ENCODE results near the gene ATP6V0B. TPM values are rescaled to one million over a fixed set of nuclear protein-coding genes. Genes with fewer than 3 reads are reported as not detected.
A peak's percentile ranks its signal among the peaks of the same experiment; 100 is the strongest.

ATP6V0B gene
- total and polyA plus RNA-seq, 2 of the 13 experiments (the other 11 are each of a cell fraction or from before 2014, with no cell fraction given): 157 to 161 TPM

DNA sequence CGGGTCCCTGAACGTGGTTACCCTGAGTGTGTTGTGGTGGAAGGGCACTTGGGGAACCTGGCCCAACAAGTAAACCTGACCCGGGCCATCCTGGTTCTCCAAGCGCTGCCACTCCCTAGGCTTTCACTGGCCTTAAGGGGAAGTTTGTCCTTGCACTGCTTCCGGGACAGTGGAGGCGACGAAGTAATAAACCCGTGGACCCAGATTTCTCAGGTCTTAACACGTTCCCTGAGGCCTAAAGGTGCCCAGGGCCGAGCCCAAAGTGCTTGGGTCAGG, 16.4 kb downstream of the ATP6V0B start (continued):
- peak; percentile 41; the same call in 1 of the 2 replicates for TF ChIP-seq ZSCAN30 (CRISPR knock-in tag; IDR thresholded peaks at IDR 0.05)
- TF ChIP-seq ZBTB20 (CRISPR knock-in tag; IDR thresholded peaks at IDR 0.05; ENCODE audit: borderline replicate concordance, low read depth): no peak
- no peak for TF ChIP-seq ZNF878 (CRISPR knock-in tag; IDR thresholded peaks at IDR 0.05)
- no peak for TF ChIP-seq ZNF382 (CRISPR knock-in tag; IDR thresholded peaks at IDR 0.05; ENCODE audit: borderline replicate concordance)
- TF ChIP-seq NFE2L2 (IDR thresholded peaks at IDR 0.05; ENCODE audit: low read length): no peak
- no peak for TF ChIP-seq ZNF121 (CRISPR knock-in tag; IDR thresholded peaks at IDR 0.05)
- TF ChIP-seq, protein P1, sequence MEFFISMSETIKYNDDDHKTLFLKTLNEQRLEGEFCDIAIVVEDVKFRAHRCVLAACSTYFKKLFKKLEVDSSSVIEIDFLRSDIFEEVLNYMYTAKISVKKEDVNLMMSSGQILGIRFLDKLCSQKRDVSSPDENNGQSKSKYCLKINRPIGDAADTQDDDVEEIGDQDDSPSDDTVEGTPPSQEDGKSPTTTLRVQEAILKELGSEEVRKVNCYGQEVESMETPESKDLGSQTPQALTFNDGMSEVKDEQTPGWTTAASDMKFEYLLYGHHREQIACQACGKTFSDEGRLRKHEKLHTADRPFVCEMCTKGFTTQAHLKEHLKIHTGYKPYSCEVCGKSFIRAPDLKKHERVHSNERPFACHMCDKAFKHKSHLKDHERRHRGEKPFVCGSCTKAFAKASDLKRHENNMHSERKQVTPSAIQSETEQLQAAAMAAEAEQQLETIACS (CRISPR knock-in tag; IDR thresholded peaks at IDR 0.05): no peak
- no peak for TF ChIP-seq ZNF841 (CRISPR knock-in tag; IDR thresholded peaks at IDR 0.05; ENCODE audit: borderline replicate concordance)

DNA sequence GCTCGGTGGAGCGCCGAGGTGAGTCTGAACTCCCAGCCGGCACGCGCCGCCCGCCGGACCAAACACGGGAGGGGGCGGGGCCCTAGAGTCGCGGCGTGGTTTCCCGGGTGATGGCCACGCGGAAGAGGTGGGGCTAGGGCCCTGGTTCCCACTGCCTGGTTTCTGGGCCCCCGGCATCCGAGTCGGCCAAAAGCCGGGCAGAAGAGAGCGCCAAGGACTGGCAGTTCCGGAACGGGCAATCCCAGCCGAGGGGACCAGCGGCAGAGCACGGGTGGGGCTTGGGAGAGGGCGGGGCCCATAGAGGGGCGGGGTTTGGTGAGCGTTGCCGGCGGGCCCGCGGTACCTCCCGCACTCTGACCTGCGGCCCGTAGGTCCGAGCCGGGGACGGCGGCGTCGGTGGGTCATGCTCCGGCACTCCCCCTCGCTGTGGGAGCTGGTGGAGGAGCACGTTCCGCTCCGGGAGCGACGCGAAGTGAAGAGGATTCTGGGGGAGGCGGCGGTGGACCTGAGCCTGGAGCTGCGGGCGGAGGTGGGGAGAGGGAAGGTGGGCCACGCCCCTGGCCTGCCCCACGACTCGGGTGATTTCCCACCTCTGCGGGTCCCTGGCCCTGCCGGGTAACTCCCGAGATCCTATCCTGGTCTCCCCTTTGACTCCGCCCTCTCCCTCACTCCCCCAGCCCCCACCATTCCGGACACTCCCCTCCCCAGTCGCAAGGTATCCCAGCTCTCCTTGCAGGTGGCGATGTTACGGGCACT, 16.9 kb downstream of the ATP6V0B start, which contains the start of gene CCDC24:
TSS of gene CCDC24 (plus strand) at position 124 of the 756 bp plus-strand sequence. CDS start at position 404, 280 bp downstream.
- Histone ChIP-seq H3K79me2 (ENCODE audit: insufficient read depth, low read length) (no peaks in the 10 kb centered on the region), H3K4me3 (replicated peaks in 1 of 3; ENCODE audit: insufficient read depth in 1 of 3, low read depth in 2 of 3, low read length in 3 of 3) (peak within 1 kb of the TSS; percentile 52 to 77 (median 75)), H3K36me3 (replicated peaks in 1 of 2; ENCODE audit: control insufficient read depth in 1 of 2, insufficient read depth in 2 of 2, low read length in 2 of 2) (no peaks in the 10 kb centered on the region), H3K27ac (ENCODE audit: extremely low read length, insufficient read depth, low read length) (peak within 1 kb of the TSS; percentile 54), H3K4me2 (ENCODE audit: low read depth, low read length) (peak within 1 kb of the TSS; percentile 89), H2AFZ (ENCODE audit: low read length) (no peak within 1 kb of the TSS), H3K27me3 (ENCODE audit: control insufficient read depth in 1 of 2, insufficient read depth in 2 of 2, low read length in 2 of 2) (no peaks in the 10 kb centered on the region), H3K4me1 (ENCODE audit: insufficient read depth, low read length) (peaks cover 62% of the 10 kb centered on the region), H3K9ac (ENCODE audit: insufficient read depth, low read depth, low read length) (peak within 1 kb of the TSS; percentile 56), H4K20me1 (ENCODE audit: insufficient read depth, low read length) (no peaks in the 10 kb centered on the region), H3K9me3 (ENCODE audit: low read length) (no peaks in the 10 kb centered on the region)
- POLR2A ChIA-PET: interaction anchor here (0.7 to 1.2 kb wide), 8 partner anchors 12 to 228 kb away, joined by 3 to 9 read pairs (median 3); partner anchors contain the start of genes ATP6V0B, DPH2 and SLC6A9
- ATAC-seq (peak; percentile 75), DNase-seq (ENCODE audit: low spot score) (peak; percentile 60), FAIRE-seq (no peak)
- CTCF ChIA-PET (ENCODE audit: low intra/inter-chr PET ratio, low total read pairs): interaction anchor here (0.7 kb wide), 1 partner anchor 14 kb away, joined by 3 read pairs; no protein-coding TSS in a partner anchor
- WGBS (ENCODE audit: low lambda C conversion rate): 1% methylated on average over 11 of the region's 66 CpGs
- in situ Hi-C loops (cut with HindIII; ENCODE audit: extremely low pct_ligation_motif_present, low pct_unique_long_range_greater_than_20kb): no loop called here
- no TSS peak for BruUV-seq (replicated peaks)
- intact Hi-C loops (cut with micrococcal nuclease; ENCODE audit: unreplicated experiment): no loop called here
- TF ChIP-seq, protein P2, sequence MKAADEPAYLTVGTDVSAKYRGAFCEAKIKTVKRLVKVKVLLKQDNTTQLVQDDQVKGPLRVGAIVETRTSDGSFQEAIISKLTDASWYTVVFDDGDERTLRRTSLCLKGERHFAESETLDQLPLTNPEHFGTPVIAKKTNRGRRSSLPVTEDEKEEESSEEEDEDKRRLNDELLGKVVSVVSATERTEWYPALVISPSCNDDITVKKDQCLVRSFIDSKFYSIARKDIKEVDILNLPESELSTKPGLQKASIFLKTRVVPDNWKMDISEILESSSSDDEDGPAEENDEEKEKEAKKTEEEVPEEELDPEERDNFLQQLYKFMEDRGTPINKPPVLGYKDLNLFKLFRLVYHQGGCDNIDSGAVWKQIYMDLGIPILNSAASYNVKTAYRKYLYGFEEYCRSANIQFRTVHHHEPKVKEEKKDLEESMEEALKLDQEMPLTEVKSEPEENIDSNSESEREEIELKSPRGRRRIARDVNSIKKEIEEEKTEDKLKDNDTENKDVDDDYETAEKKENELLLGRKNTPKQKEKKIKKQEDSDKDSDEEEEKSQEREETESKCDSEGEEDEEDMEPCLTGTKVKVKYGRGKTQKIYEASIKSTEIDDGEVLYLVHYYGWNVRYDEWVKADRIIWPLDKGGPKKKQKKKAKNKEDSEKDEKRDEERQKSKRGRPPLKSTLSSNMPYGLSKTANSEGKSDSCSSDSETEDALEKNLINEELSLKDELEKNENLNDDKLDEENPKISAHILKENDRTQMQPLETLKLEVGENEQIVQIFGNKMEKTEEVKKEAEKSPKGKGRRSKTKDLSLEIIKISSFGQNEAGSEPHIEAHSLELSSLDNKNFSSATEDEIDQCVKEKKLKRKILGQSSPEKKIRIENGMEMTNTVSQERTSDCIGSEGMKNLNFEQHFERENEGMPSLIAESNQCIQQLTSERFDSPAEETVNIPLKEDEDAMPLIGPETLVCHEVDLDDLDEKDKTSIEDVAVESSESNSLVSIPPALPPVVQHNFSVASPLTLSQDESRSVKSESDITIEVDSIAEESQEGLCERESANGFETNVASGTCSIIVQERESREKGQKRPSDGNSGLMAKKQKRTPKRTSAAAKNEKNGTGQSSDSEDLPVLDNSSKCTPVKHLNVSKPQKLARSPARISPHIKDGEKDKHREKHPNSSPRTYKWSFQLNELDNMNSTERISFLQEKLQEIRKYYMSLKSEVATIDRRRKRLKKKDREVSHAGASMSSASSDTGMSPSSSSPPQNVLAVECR (CRISPR knock-in tag; IDR thresholded peaks at IDR 0.05; ENCODE audit: borderline replicate concordance): peak; percentile 91; the same call in 1 of the 2 replicates
- TF ChIP-seq, protein P3, sequence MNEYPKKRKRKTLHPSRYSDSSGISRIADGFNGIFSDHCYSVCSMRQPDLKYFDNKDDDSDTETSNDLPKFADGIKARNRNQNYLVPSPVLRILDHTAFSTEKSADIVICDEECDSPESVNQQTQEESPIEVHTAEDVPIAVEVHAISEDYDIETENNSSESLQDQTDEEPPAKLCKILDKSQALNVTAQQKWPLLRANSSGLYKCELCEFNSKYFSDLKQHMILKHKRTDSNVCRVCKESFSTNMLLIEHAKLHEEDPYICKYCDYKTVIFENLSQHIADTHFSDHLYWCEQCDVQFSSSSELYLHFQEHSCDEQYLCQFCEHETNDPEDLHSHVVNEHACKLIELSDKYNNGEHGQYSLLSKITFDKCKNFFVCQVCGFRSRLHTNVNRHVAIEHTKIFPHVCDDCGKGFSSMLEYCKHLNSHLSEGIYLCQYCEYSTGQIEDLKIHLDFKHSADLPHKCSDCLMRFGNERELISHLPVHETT (CRISPR knock-in tag; conservative IDR thresholded peaks at IDR 0.05): no peak
- TF ChIP-seq ZNF713 (CRISPR knock-in tag; IDR thresholded peaks at IDR 0.05): no peak
- TF ChIP-seq, protein P4, sequence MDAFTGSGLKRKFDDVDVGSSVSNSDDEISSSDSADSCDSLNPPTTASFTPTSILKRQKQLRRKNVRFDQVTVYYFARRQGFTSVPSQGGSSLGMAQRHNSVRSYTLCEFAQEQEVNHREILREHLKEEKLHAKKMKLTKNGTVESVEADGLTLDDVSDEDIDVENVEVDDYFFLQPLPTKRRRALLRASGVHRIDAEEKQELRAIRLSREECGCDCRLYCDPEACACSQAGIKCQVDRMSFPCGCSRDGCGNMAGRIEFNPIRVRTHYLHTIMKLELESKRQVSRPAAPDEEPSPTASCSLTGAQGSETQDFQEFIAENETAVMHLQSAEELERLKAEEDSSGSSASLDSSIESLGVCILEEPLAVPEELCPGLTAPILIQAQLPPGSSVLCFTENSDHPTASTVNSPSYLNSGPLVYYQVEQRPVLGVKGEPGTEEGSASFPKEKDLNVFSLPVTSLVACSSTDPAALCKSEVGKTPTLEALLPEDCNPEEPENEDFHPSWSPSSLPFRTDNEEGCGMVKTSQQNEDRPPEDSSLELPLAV (CRISPR knock-in tag; conservative IDR thresholded peaks at IDR 0.05; ENCODE audit: low read depth): no peak

All from HepG2 (cell line).